ENCODE results near the gene SLC25A12.

- TF ChIP-seq, protein P1, sequence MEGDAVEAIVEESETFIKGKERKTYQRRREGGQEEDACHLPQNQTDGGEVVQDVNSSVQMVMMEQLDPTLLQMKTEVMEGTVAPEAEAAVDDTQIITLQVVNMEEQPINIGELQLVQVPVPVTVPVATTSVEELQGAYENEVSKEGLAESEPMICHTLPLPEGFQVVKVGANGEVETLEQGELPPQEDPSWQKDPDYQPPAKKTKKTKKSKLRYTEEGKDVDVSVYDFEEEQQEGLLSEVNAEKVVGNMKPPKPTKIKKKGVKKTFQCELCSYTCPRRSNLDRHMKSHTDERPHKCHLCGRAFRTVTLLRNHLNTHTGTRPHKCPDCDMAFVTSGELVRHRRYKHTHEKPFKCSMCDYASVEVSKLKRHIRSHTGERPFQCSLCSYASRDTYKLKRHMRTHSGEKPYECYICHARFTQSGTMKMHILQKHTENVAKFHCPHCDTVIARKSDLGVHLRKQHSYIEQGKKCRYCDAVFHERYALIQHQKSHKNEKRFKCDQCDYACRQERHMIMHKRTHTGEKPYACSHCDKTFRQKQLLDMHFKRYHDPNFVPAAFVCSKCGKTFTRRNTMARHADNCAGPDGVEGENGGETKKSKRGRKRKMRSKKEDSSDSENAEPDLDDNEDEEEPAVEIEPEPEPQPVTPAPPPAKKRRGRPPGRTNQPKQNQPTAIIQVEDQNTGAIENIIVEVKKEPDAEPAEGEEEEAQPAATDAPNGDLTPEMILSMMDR (IDR thresholded peaks at IDR 0.05): no peak
- TF ChIP-seq POLR2A (IDR thresholded peaks at IDR 0.05) (no peak), POLR2AphosphoS5 (IDR thresholded peaks at IDR 0.05) (no peak)
Measured at GRCh38 chr2:171919453-171919852, 25.4 kb upstream of the SLC25A12 start.
